H1 (cell line): ENCODE measurements around the gene FUT6. TPM values are rescaled to one million over a fixed set of nuclear protein-coding genes. Genes with fewer than 3 reads are reported as not detected.
A peak's percentile ranks its signal among the peaks of the same experiment; 100 is the strongest.
"Not testable (repeated sequence)": the region's sequence is repeated elsewhere in the genome, so short reads cannot be mapped to it uniquely, and the experiment has no call there.

Experiments
- CTCF ChIA-PET: fragments of 300-600 bp; sonication (Branson Sonifier 250); formaldehyde crosslinking; loops from one replicate; lab custom pipeline; 2021; ENCODE audit not compliant: partially characterized antibody; lab: Charles Lee
- POLR2A ChIA-PET: fragments of 300-600 bp; sonication (Branson Sonifier 250); formaldehyde crosslinking; loops from one replicate; lab custom pipeline; 2021; ENCODE audit warnings: inconsistent platforms; ENCODE audit not compliant: partially characterized antibody; lab: Charles Lee
- DNase-seq, 2 experiments: peaks; one replicate each; pipeline versions ENCODE4 v3.0.0 to v3.0.0-alpha.2; 2010 to 2022; ENCODE audit warnings: low spot score in 2 of 2, low read depth in 1 of 2, mixed read lengths in 1 of 2
- FAIRE-seq: peaks from 2 replicates; lab custom pipeline; 2011; peaks lifted over from hg19 to GRCh38; lab: Jason Lieb, UNC
- H2AFZ ChIP-seq: 2 replicates; pipeline ENCODE4 v1.8.1; 2012; ENCODE audit warnings: low read length, inconsistent platforms
- H2AK5ac ChIP-seq: 2 replicates; pipeline ENCODE4 v1.6.1; 2013; ENCODE audit warnings: low read depth, low read length
- H2BK120ac ChIP-seq: replicated peaks from 2 replicates; pipeline ENCODE3; 2013; ENCODE audit warnings: low read depth, low read length, inconsistent platforms
- H2BK12ac ChIP-seq: 2 replicates; pipeline ENCODE4 v1.6.1; 2013; ENCODE audit warnings: low read depth, low read length
- H2BK15ac ChIP-seq: 2 replicates; pipeline ENCODE4 v1.6.1; 2013; ENCODE audit warnings: low read length
- H2BK20ac ChIP-seq: 2 replicates; pipeline ENCODE4 v1.6.1; 2013; ENCODE audit warnings: low read length
- H2BK5ac ChIP-seq: 2 replicates; pipeline ENCODE4 v1.6.1; 2013; ENCODE audit warnings: low read depth, low read length
- H3K14ac ChIP-seq: 2 replicates; pipeline ENCODE4 v1.6.1; 2013; ENCODE audit warnings: inconsistent platforms; ENCODE audit not compliant: insufficient read length
- H3K18ac ChIP-seq: 2 replicates; pipeline ENCODE4 v1.6.1; 2013; ENCODE audit warnings: low read length; ENCODE audit errors: extremely low read depth
- H3K23ac ChIP-seq: 2 replicates; pipeline ENCODE4 v1.6.1; 2013; ENCODE audit warnings: inconsistent platforms; ENCODE audit not compliant: insufficient read length
- H3K23me2 ChIP-seq: 2 replicates; pipeline ENCODE4 v1.6.1; 2013; ENCODE audit warnings: low read depth, low read length
- H3K27ac ChIP-seq: 2 replicates; pipeline ENCODE4 v1.6.1; 2011; ENCODE audit warnings: low read depth, low read length, inconsistent platforms
- H3K27me3 ChIP-seq, 4 experiments: replicated peaks in 1 of 4; 1 replicate in 1 of 4; 2 replicates in 3 of 4; pipeline versions ENCODE4 v1.6.1 to v1.8.1; 2011 to 2013; ENCODE audit warnings: low read length in 3 of 4, mild to moderate bottlenecking in 3 of 4, inconsistent platforms in 2 of 4, mixed read lengths in 2 of 4, moderate library complexity in 1 of 4; ENCODE audit not compliant: control insufficient read depth in 3 of 4, insufficient read depth in 3 of 4; ENCODE audit errors: extremely low read depth in 1 of 4
- H3K36me3 ChIP-seq, 4 experiments: 2 replicates each; pipeline versions ENCODE4 v1.6.1 to v1.8.1; 2011 to 2013; ENCODE audit warnings: mild to moderate bottlenecking in 4 of 4, low read length in 3 of 4, moderate library complexity in 2 of 4, control low read depth in 1 of 4, inconsistent platforms in 1 of 4; ENCODE audit not compliant: insufficient read depth in 4 of 4, control insufficient read depth in 2 of 4
- H3K4ac ChIP-seq: replicated peaks from 2 replicates; pipeline ENCODE3; 2013; ENCODE audit warnings: low read length, low read depth, mixed read lengths, inconsistent platforms; ENCODE audit not compliant: insufficient read length
- H3K4me1 ChIP-seq, 4 experiments: replicated peaks in 1 of 4; 1 replicate in 1 of 4; 2 replicates in 3 of 4; pipeline versions ENCODE4 v1.6.1 to v1.8.1; 2011 to 2013; ENCODE audit warnings: low read length in 3 of 4, inconsistent platforms in 2 of 4, mixed read lengths in 1 of 4; ENCODE audit not compliant: insufficient read depth in 4 of 4, control insufficient read depth in 3 of 4
- H3K4me2 ChIP-seq, 2 experiments: 2 replicates each; pipeline versions ENCODE4 v1.6.1 to v1.8.1; 2011 to 2013; ENCODE audit warnings: low read depth in 2 of 2, low read length in 2 of 2, control low read depth in 1 of 2, inconsistent platforms in 1 of 2, mild to moderate bottlenecking in 1 of 2; ENCODE audit not compliant: insufficient read depth in 1 of 2
- H3K4me3 ChIP-seq, 4 experiments: fragments of 200-600, 300-600 bp in 1 of 4; sonication (generic), shearing (Covaris generic), sonication (Bioruptor Twin) in 1 of 4; 2 replicates each; pipeline versions ENCODE4 v1.5.1 to v1.8.1; 2011 to 2016; ENCODE audit warnings: low read length in 4 of 4, low read depth in 3 of 4, control low read depth in 2 of 4, inconsistent platforms in 2 of 4, mild to moderate bottlenecking in 2 of 4, mixed read lengths in 1 of 4, moderate library complexity in 1 of 4; ENCODE audit not compliant: insufficient read depth in 2 of 4; ENCODE audit errors: extremely low read depth in 1 of 4
- H3K56ac ChIP-seq: replicated peaks from 2 replicates; pipeline ENCODE3; 2013; ENCODE audit warnings: low read depth, mild to moderate bottlenecking, mixed read lengths, low read length, inconsistent platforms; ENCODE audit not compliant: insufficient read length
- H3K79me1 ChIP-seq: 2 replicates; pipeline ENCODE4 v1.6.1; 2013; ENCODE audit warnings: low read depth, low read length, control low read depth
- H3K79me2 ChIP-seq, 2 experiments: 2 replicates each; pipeline versions ENCODE4 v1.6.1 to v1.8.1; 2012 to 2013; ENCODE audit warnings: low read length in 2 of 2, mild to moderate bottlenecking in 2 of 2, inconsistent platforms in 1 of 2; ENCODE audit not compliant: insufficient read depth in 2 of 2, control insufficient read depth in 1 of 2
- H3K9ac ChIP-seq, 4 experiments: replicated peaks in 1 of 4; 1 replicate in 1 of 4; 2 replicates in 3 of 4; pipeline versions ENCODE4 v1.6.1 to v1.8.1; 2011 to 2013; ENCODE audit warnings: low read depth in 3 of 4, low read length in 3 of 4, control low read depth in 2 of 4, mild to moderate bottlenecking in 2 of 4, moderate library complexity in 2 of 4, inconsistent platforms in 1 of 4; ENCODE audit errors: extremely low read depth in 1 of 4
- H3K9me3 ChIP-seq, 2 experiments: 2 replicates each; pipeline versions ENCODE4 v1.6.1 to v1.8.1; 2012 to 2013; ENCODE audit warnings: mild to moderate bottlenecking in 2 of 2, moderate library complexity in 2 of 2, control low read depth in 1 of 2, inconsistent platforms in 1 of 2, low read depth in 1 of 2, low read length in 1 of 2, mixed read lengths in 1 of 2; ENCODE audit not compliant: insufficient read depth in 2 of 2
- H4K20me1 ChIP-seq, 2 experiments: replicated peaks in 1 of 2; 2 replicates each; pipeline versions ENCODE3 to v1.8.1; 2011 to 2013; ENCODE audit warnings: inconsistent platforms in 2 of 2, low read length in 2 of 2, mild to moderate bottlenecking in 1 of 2; ENCODE audit not compliant: insufficient read depth in 2 of 2, control insufficient read depth in 1 of 2
- H4K5ac ChIP-seq: 2 replicates; pipeline ENCODE4 v1.6.1; 2013; ENCODE audit warnings: low read length, low read depth, mixed read lengths, inconsistent platforms; ENCODE audit not compliant: insufficient read length
- H4K8ac ChIP-seq: 2 replicates; pipeline ENCODE4 v1.8.0; 2013; ENCODE audit warnings: mild to moderate bottlenecking, moderate library complexity, low read length, inconsistent platforms; ENCODE audit not compliant: insufficient read depth; ENCODE audit errors: extremely low read depth
- H4K91ac ChIP-seq: replicated peaks from 2 replicates; pipeline ENCODE3; 2013; ENCODE audit warnings: low read length, mixed read lengths, inconsistent platforms; ENCODE audit not compliant: insufficient read length
- WGBS, 2 experiments: shearing (Covaris generic) in 1 of 2; methylation state at CpG; one replicate each; pipeline versions ENCODE4 v1.1.6 to v1.1.7; 2013 to 2015; ENCODE audit warnings: low lambda C conversion rate in 2 of 2, mixed read lengths in 2 of 2, inconsistent platforms in 1 of 2, low coverage in 1 of 2, missing lambda C conversion rate in 1 of 2; ENCODE audit not compliant: insufficient replicate concordance in 2 of 2, insufficient coverage in 1 of 2, insufficient read length in 1 of 2; ENCODE audit errors: extremely low coverage in 1 of 2, missing lambda C conversion rate in 1 of 2; 5-methylcytosine and 5-hydroxymethylcytosine counted together
- polyA plus RNA-seq, 7 experiments: library from polyadenylated mRNA; depleted of rRNA in 3 of 7; stranded (reverse) in 5 of 7; unstranded in 2 of 7; fragments of >200 nt in 5 of 7; fragments of 200-250 nt in 2 of 7; gene quantifications; 1 replicate in 5 of 7; 2 replicates in 1 of 7; 4 replicates in 1 of 7; pipeline versions ENCODE4 v1.2.1 to v1.2.3, GENCODE V29; 2011 to 2013; ENCODE audit warnings: missing spikeins in 2 of 7, mixed read lengths in 2 of 7
- total RNA-seq: library from RNA; stranded (reverse); fragmentation: NEBNext Ultra II Directional; extraction: Animal tissue kit (Norgen Biotek cat#: 25700); gene quantifications from 2 replicates; pipeline ENCODE4 v1.2.1, GENCODE V29; 2021

FUT6 gene
- total and polyA plus RNA-seq, 2 of the 8 experiments (the other 6 are each of a cell fraction or from before 2014, with no cell fraction given): not detected

DNA sequence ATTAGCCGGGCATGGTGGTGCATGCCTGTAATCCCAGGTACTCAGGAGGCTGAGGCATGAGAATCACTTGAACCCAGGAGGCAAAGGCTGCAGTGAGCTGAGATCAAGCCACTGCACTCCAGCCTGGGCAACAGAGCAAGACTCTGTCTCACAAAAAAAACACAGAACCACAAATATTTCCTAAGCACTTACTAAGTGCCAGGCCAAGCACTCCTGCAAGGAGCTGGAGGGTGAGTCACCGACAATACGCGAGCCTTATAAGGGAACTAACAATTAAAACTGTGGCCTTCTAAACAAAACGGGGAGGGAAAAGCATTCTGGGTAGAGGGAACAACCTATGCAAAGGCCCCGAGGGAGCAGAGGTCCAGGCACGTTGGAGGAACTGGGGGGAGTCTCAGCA, 35.0 kb upstream of the FUT6 start:
- H3K4me3 ChIP-seq, H3K14ac ChIP-seq, DNase-seq, H3K79me1 ChIP-seq, H3K9me3 ChIP-seq, H3K18ac ChIP-seq, H3K56ac ChIP-seq, FAIRE-seq, H3K23me2 ChIP-seq, H2BK15ac ChIP-seq, H2AK5ac ChIP-seq, H2BK12ac ChIP-seq, POLR2A ChIA-PET, H4K5ac ChIP-seq, H3K79me2 ChIP-seq, H4K8ac ChIP-seq, H3K27me3 ChIP-seq, H3K23ac ChIP-seq, H2AFZ ChIP-seq, H4K91ac ChIP-seq, H3K4ac ChIP-seq, H3K4me2 ChIP-seq, H2BK20ac ChIP-seq, H3K36me3 ChIP-seq, H3K4me1 ChIP-seq, H2BK5ac ChIP-seq, H3K27ac ChIP-seq, H4K20me1 ChIP-seq, H3K9ac ChIP-seq: not testable (repeated sequence)
- 82% methylated on average over 7 of the region's 7 CpGs; no CpG with 5 or more reads in 1 of the 2 experiments for WGBS, 2 experiments
- CTCF ChIA-PET: interaction anchor here (0.5 to 0.6 kb wide), 2 partner anchors 17 to 117 kb away, joined by 3 read pairs; no protein-coding TSS in a partner anchor
- H2BK120ac ChIP-seq: peak overlapping the region; percentile 14
